ENCODE results near the gene MINDY4B. TPM values are rescaled to one million over a fixed set of nuclear protein-coding genes. Genes with fewer than 3 reads are reported as not detected.
A peak's percentile ranks its signal among the peaks of the same experiment; 100 is the strongest.

MINDY4B gene
- total RNA-seq, 1 experiment from 2014 or later, result not detected

DNA sequence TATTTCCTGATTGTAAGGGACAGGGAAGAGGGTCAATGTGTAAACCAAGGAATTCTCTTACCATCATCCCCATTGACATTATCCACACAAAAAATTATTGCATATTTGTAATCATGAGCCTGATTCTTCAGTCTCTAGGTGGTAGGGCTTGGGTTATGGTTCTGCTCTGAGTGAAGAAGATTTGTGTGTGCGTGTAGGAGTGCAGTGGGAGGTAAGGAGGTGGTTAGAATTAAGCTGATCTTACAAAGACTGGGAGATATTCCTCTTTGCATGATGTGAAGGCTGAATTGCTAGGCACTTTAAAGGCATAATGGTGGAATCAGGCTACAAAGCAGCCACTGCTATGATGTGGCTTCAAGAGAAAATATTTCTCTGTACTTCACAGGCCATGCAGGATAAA lies 23.0 kb upstream of the MINDY4B start:
- intact Hi-C loops (cut with micrococcal nuclease), result loop anchor here (5.0 kb wide), 1 partner anchor 206 kb away; no protein-coding TSS in a partner anchor
- Mint-ChIP-seq H3K4me3 (ENCODE audit: unreplicated experiment) (no peak overlapping the region), H3K9me3 (ENCODE audit: unreplicated experiment) (no peaks in the 10 kb centered on the region), H3K27me3 (ENCODE audit: insufficient read depth, unreplicated experiment) (peaks cover 30% of the 10 kb centered on the region), H3K4me1 (ENCODE audit: insufficient read depth, unreplicated experiment) (no peaks in the 10 kb centered on the region), H3K27ac (ENCODE audit: low read depth, unreplicated experiment) (no peak overlapping the region), H3K36me3 (ENCODE audit: insufficient read depth, unreplicated experiment) (no peaks in the 10 kb centered on the region)
- no TSS peak for BruUV-seq (replicated peaks)
- CTCF ChIA-PET, result interaction anchor here (1.4 to 8.8 kb wide), 3 partner anchors 9 to 217 kb away, joined by 4 to 93 read pairs (median 7); no protein-coding TSS in a partner anchor
- no peak for DNase-seq (ENCODE audit: unreplicated experiment)
- TF ChIP-seq, protein P1, sequence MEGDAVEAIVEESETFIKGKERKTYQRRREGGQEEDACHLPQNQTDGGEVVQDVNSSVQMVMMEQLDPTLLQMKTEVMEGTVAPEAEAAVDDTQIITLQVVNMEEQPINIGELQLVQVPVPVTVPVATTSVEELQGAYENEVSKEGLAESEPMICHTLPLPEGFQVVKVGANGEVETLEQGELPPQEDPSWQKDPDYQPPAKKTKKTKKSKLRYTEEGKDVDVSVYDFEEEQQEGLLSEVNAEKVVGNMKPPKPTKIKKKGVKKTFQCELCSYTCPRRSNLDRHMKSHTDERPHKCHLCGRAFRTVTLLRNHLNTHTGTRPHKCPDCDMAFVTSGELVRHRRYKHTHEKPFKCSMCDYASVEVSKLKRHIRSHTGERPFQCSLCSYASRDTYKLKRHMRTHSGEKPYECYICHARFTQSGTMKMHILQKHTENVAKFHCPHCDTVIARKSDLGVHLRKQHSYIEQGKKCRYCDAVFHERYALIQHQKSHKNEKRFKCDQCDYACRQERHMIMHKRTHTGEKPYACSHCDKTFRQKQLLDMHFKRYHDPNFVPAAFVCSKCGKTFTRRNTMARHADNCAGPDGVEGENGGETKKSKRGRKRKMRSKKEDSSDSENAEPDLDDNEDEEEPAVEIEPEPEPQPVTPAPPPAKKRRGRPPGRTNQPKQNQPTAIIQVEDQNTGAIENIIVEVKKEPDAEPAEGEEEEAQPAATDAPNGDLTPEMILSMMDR (IDR thresholded peaks at IDR 0.05; ENCODE audit: unreplicated experiment), result no peak
- POLR2A ChIA-PET, result no interaction called here

DNA sequence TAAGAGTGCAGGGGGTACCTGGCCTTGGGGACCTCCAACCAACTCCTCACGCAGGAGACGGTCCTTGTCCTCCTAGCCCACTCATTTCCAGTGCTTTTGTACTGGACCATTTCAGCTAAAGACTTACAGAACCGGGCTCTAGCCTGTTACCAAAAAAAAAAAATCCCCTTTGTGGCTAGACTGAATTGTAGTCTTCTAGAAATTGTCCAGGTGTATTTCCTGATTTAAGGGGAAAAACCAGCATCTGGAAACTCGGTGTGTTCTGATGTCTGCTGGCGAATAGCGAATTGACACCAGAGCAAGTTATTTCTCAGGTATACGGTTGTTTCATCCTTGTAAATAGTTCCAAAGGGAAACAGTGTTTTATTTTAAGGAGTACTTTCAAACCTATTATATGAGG lies 21.1 kb upstream of the MINDY4B start:
- DNase-seq (ENCODE audit: unreplicated experiment), result no peak
- no TSS peak for BruUV-seq (replicated peaks)
- intact Hi-C loops (cut with micrococcal nuclease), result loop anchor here (5.0 kb wide), 1 partner anchor 204 kb away; no protein-coding TSS in a partner anchor
- CTCF ChIA-PET, result interaction anchor here (0.7 to 8.8 kb wide), 14 partner anchors 8 to 219 kb away, joined by 3 to 93 read pairs (median 4); partner anchors contain the start of gene MINDY4B
- Mint-ChIP-seq H3K36me3 (ENCODE audit: insufficient read depth, unreplicated experiment) (no peaks in the 10 kb centered on the region), H3K4me1 (ENCODE audit: insufficient read depth, unreplicated experiment) (no peaks in the 10 kb centered on the region), H3K27ac (ENCODE audit: low read depth, unreplicated experiment) (no peak overlapping the region), H3K27me3 (ENCODE audit: insufficient read depth, unreplicated experiment) (peaks cover 11% of the 10 kb centered on the region), H3K4me3 (ENCODE audit: unreplicated experiment) (no peak overlapping the region), H3K9me3 (ENCODE audit: unreplicated experiment) (no peaks in the 10 kb centered on the region)
- POLR2A ChIA-PET, result interaction anchor here (0.6 kb wide), 1 partner anchor 222 kb away, joined by 3 read pairs; no protein-coding TSS in a partner anchor
- TF ChIP-seq, protein P1 (IDR thresholded peaks at IDR 0.05; ENCODE audit: unreplicated experiment), result no peak

DNA sequence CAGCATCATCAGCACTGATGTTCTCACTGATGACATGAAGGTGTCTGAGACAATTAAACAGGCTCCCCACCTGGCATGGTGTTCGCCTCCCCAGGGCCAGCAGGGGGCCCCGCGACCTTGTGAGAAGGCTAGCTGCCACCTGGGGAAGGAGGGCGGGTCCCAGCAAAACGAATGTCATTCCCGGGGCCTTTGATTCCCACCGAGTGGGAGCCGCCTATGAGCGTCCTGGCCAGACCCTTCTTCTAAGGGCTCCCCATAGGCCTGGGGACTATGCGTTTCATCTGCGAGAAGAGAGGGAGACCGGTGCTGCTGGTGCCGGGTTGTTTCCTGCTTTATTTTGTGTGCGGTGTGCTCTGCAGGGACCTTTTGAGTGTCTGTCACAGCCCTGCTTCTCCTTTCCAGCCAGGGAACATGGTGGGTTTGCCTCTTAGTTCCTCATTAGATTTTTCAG lies 20.5 kb upstream of the MINDY4B start:
- TF ChIP-seq, protein P1 (IDR thresholded peaks at IDR 0.05; ENCODE audit: unreplicated experiment), result peak; percentile 75
- Mint-ChIP-seq H3K27me3 (ENCODE audit: insufficient read depth, unreplicated experiment) (peaks cover 5% of the 10 kb centered on the region), H3K36me3 (ENCODE audit: insufficient read depth, unreplicated experiment) (no peaks in the 10 kb centered on the region), H3K4me1 (ENCODE audit: insufficient read depth, unreplicated experiment) (no peaks in the 10 kb centered on the region), H3K27ac (ENCODE audit: low read depth, unreplicated experiment) (no peak overlapping the region), H3K9me3 (ENCODE audit: unreplicated experiment) (no peaks in the 10 kb centered on the region), H3K4me3 (ENCODE audit: unreplicated experiment) (no peak overlapping the region)
- peak; percentile 72 for DNase-seq (ENCODE audit: unreplicated experiment)
- ChIA-PET CTCF (interaction anchor here (0.6 to 8.8 kb wide), 18 partner anchors 9 to 219 kb away, joined by 3 to 93 read pairs (median 4); no protein-coding TSS in a partner anchor), POLR2A (interaction anchor here (0.6 kb wide), 1 partner anchor 223 kb away, joined by 3 read pairs; no protein-coding TSS in a partner anchor)
- intact Hi-C loops (cut with micrococcal nuclease), result loop anchor here (1.0 to 5.0 kb wide), 3 partner anchors 161 to 221 kb away; no protein-coding TSS in a partner anchor
- no TSS peak for BruUV-seq (replicated peaks)

DNA sequence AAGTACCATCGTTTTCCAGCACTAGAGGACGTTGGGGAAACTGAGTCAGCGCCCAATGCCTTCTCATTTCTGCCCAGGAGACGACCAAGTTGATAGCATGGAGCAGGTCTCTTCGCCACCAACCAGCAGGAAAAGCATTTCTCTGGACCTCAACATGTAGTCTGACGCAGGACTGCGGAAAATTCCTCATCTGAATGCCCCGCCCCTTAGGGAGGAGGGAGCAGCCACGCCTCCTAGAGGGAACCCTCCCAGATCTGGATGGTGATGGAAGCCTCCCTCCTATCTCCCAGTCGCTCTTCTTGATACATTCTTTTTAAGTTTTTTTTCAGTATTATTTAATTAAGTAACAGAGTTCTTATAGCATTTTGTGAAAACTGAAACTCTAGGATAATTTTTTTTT lies 17.4 kb upstream of the MINDY4B start:
- TF ChIP-seq, protein P1 (IDR thresholded peaks at IDR 0.05; ENCODE audit: unreplicated experiment), result no peak
- BruUV-seq (replicated peaks), result no TSS peak
- Mint-ChIP-seq H3K27ac (ENCODE audit: low read depth, unreplicated experiment) (no peak overlapping the region), H3K36me3 (ENCODE audit: insufficient read depth, unreplicated experiment) (no peaks in the 10 kb centered on the region), H3K27me3 (ENCODE audit: insufficient read depth, unreplicated experiment) (peaks cover 17% of the 10 kb centered on the region), H3K4me3 (ENCODE audit: unreplicated experiment) (no peak overlapping the region), H3K9me3 (ENCODE audit: unreplicated experiment) (no peaks in the 10 kb centered on the region), H3K4me1 (ENCODE audit: insufficient read depth, unreplicated experiment) (peaks cover 4% of the 10 kb centered on the region)
- ChIA-PET CTCF (interaction anchor here (8.8 kb wide), 1 partner anchor 222 kb away, joined by 93 read pairs; no protein-coding TSS in a partner anchor), POLR2A (no interaction called here)
- intact Hi-C loops (cut with micrococcal nuclease), result no loop called here
- peak; percentile 39 for DNase-seq (ENCODE audit: unreplicated experiment)
